Keratinocyte (primary cell): ENCODE measurements around the gene AKAP13. TPM values are rescaled to one million over a fixed set of nuclear protein-coding genes. Genes with fewer than 3 reads are reported as not detected.

Source experiments
- DNase-seq: peaks from one replicate; pipeline ENCODE4 v3.0.0-alpha.2; 2011; ENCODE audit warnings: low read depth, missing footprints, low spot score
- FAIRE-seq: peaks from 2 replicates; lab custom pipeline; 2011; peaks lifted over from hg19 to GRCh38; lab: Jason Lieb, UNC
- H2AFZ ChIP-seq: 2 replicates; pipeline ENCODE4 v1.6.0; 2012; ENCODE audit warnings: low read length, control low read depth, inconsistent platforms; ENCODE audit not compliant: control insufficient read depth
- H3K27ac ChIP-seq: 2 replicates; pipeline ENCODE4 v1.5.1; 2011; ENCODE audit warnings: low read length; ENCODE audit not compliant: control insufficient read depth, insufficient read depth
- H3K27me3 ChIP-seq: 3 replicates; pipeline ENCODE4 v1.6.0; 2011; ENCODE audit warnings: low read length; ENCODE audit not compliant: control insufficient read depth, insufficient read depth; ENCODE audit errors: extremely low read depth
- H3K36me3 ChIP-seq, 2 experiments: 2 replicates in 1 of 2; 3 replicates in 1 of 2; pipeline ENCODE4 v1.5.1; 2011; ENCODE audit warnings: low read length in 2 of 2, mild to moderate bottlenecking in 1 of 2; ENCODE audit not compliant: control insufficient read depth in 2 of 2, insufficient read depth in 2 of 2; ENCODE audit errors: extremely low read depth in 1 of 2
- H3K4me1 ChIP-seq: 3 replicates; pipeline ENCODE4 v1.5.1; 2011; ENCODE audit warnings: low read length; ENCODE audit not compliant: control insufficient read depth, insufficient read depth; ENCODE audit errors: extremely low read depth
- H3K4me2 ChIP-seq: 3 replicates; pipeline ENCODE4 v1.6.0; 2011; ENCODE audit warnings: low read depth, low read length; ENCODE audit not compliant: control insufficient read depth, insufficient read depth; ENCODE audit errors: extremely low read depth
- H3K4me3 ChIP-seq, 3 experiments: fragments of 200-600 bp in 1 of 3; sonication (generic) in 1 of 3; 2 replicates in 2 of 3; 3 replicates in 1 of 3; pipeline ENCODE4 v1.5.1; 2011 to 2016; ENCODE audit warnings: low read length in 3 of 3, mild to moderate bottlenecking in 3 of 3, control low read depth in 2 of 3, inconsistent platforms in 1 of 3, low read depth in 1 of 3, mixed read lengths in 1 of 3, mixed run types in 1 of 3, moderate library complexity in 1 of 3; ENCODE audit not compliant: control insufficient read depth in 2 of 3, insufficient read depth in 2 of 3; ENCODE audit errors: extremely low read depth in 1 of 3
- H3K79me2 ChIP-seq: 2 replicates; pipeline ENCODE4 v1.6.0; 2012; ENCODE audit warnings: low read length; ENCODE audit not compliant: control insufficient read depth, insufficient read depth
- H3K9ac ChIP-seq: 3 replicates; pipeline ENCODE4 v1.6.0; 2011; ENCODE audit warnings: low read length; ENCODE audit not compliant: control insufficient read depth, insufficient read depth; ENCODE audit errors: extremely low read depth
- H3K9me1 ChIP-seq: 3 replicates; pipeline ENCODE4 v1.6.0; 2011; ENCODE audit warnings: low read length; ENCODE audit not compliant: control insufficient read depth, insufficient read depth; ENCODE audit errors: extremely low read depth
- H3K9me3 ChIP-seq: 2 replicates; pipeline ENCODE4 v1.5.1; 2012; ENCODE audit warnings: low read depth, low read length; ENCODE audit not compliant: control insufficient read depth
- H4K20me1 ChIP-seq: 3 replicates; pipeline ENCODE4 v1.6.0; 2011; ENCODE audit warnings: low read length; ENCODE audit not compliant: control insufficient read depth, insufficient read depth; ENCODE audit errors: extremely low read depth
- CTCF ChIP-seq, 3 experiments: IDR thresholded peaks in 1 of 3; conservative IDR thresholded peaks in 1 of 3; optimal IDR thresholded peaks in 1 of 3; 2 replicates in 2 of 3; 3 replicates in 1 of 3; pipeline versions ENCODE3 to v1.5.1; 2011; ENCODE audit warnings: low read length in 3 of 3, mild to moderate bottlenecking in 3 of 3, moderate library complexity in 2 of 3, control low read depth in 1 of 3, inconsistent platforms in 1 of 3; ENCODE audit not compliant: insufficient read depth in 2 of 3; ENCODE audit errors: extremely low read depth in 1 of 3
- EZH2 ChIP-seq: IDR thresholded peaks from one replicate; pipeline ENCODE4 v1.6.1; 2012; ENCODE audit warnings: inconsistent platforms, mild to moderate bottlenecking, low read length, moderate library complexity
- dilution Hi-C: fragments of 300-500 bp; cut with MboI; formaldehyde crosslinking; loops from one replicate; pipeline ENCODE4 v1.7.0; 2020; ENCODE audit warnings: low sequenced_read_pairs; ENCODE audit not compliant: extremely low pct_ligation_motif_present
- polyA plus RNA-seq, 5 experiments: library from polyadenylated mRNA; depleted of rRNA in 3 of 5; stranded (reverse) in 3 of 5; stranded (forward) in 1 of 5; unstranded in 1 of 5; fragments of >200 nt; gene quantifications; 1 replicate in 1 of 5; 2 replicates in 3 of 5; 3 replicates in 1 of 5; pipeline versions ENCODE4 v1.2.1 to v1.2.3, GENCODE V29; 2011 to 2012; ENCODE audit warnings: missing spikeins in 2 of 5, low read depth in 1 of 5, low replicate concordance in 1 of 5

The AKAP13 gene
- polyA plus RNA-seq, 1 donor (not counting 4 experiments of a cell fraction or from before 2014, with no cell fraction given) = 16.7 TPM

- no peak overlapping the region for H2AFZ ChIP-seq
- H3K4me1 ChIP-seq = peaks cover 2% of the 10 kb centered on the region
- peaks cover 0 to 5% of the 10 kb centered on the region in 2 experiments for H3K36me3 ChIP-seq
- dilution Hi-C loops = no loop called here
- no peak overlapping the region for H3K9ac ChIP-seq
- FAIRE-seq (no peak), DNase-seq (no peak)
- H3K9me3 ChIP-seq = no peaks in the 10 kb centered on the region
- H3K27ac ChIP-seq = no peak overlapping the region
- H3K9me1 ChIP-seq = no peaks in the 10 kb centered on the region
- no peak overlapping the region for H3K4me3 ChIP-seq
- no peak overlapping the region for H3K4me2 ChIP-seq
- no peaks in the 10 kb centered on the region for H3K27me3 ChIP-seq
- H4K20me1 ChIP-seq = no peaks in the 10 kb centered on the region
- no peaks in the 10 kb centered on the region for H3K79me2 ChIP-seq
- no peak for TF ChIP-seq CTCF (optimal IDR thresholded peaks at IDR 0.05 in 1 of 3, IDR thresholded peaks at IDR 0.05 in 1 of 3, conservative IDR thresholded peaks at IDR 0.05 in 1 of 3; ENCODE audit: extremely low read depth in 1 of 3, insufficient read depth in 2 of 3, low read length in 3 of 3)
- no peak for TF ChIP-seq EZH2
Observed at GRCh38 chr15:85681386-85681785, 301.0 kb downstream of the AKAP13 start.

- dilution Hi-C loops = no loop called here
- no peak overlapping the region for H3K9ac ChIP-seq
- no peak overlapping the region for H3K4me3 ChIP-seq
- no peak overlapping the region for H3K4me2 ChIP-seq
- H3K9me1 ChIP-seq = no peaks in the 10 kb centered on the region
- no peak for DNase-seq
- no peak for FAIRE-seq
- no peak overlapping the region for H2AFZ ChIP-seq
- H3K36me3 ChIP-seq = peaks cover 0 to 2% of the 10 kb centered on the region in 2 experiments
- H3K79me2 ChIP-seq = no peaks in the 10 kb centered on the region
- H4K20me1 ChIP-seq = no peaks in the 10 kb centered on the region
- H3K27ac ChIP-seq = no peak overlapping the region
- no peak for TF ChIP-seq EZH2
- TF ChIP-seq CTCF (optimal IDR thresholded peaks at IDR 0.05 in 1 of 3, IDR thresholded peaks at IDR 0.05 in 1 of 3, conservative IDR thresholded peaks at IDR 0.05 in 1 of 3; ENCODE audit: extremely low read depth in 1 of 3, insufficient read depth in 2 of 3, low read length in 3 of 3) = no peak
- H3K4me1 ChIP-seq = no peaks in the 10 kb centered on the region
- no peaks in the 10 kb centered on the region for H3K27me3 ChIP-seq
- no peaks in the 10 kb centered on the region for H3K9me3 ChIP-seq
Observed at GRCh38 chr15:85684174-85684710, 303.8 kb downstream of the AKAP13 start.
